Stomach (tissue), 9 donors: ENCODE data around the gene IQSEC1. TPM values are rescaled to one million over a fixed set of nuclear protein-coding genes. Genes with fewer than 3 reads are reported as not detected.

Experiments used
- DNase-seq, 2 donors: peaks; one replicate each; pipeline versions ENCODE4 v3.0.0 to v3.0.0-alpha.2; 2013 to 2019
- H3K27ac ChIP-seq, 5 donors: fragments of 200-600 bp in 4 of 5; sonication (generic) in 4 of 5; one replicate each; pipeline ENCODE4 v1.5.1; 2013 to 2019; ENCODE audit warnings: mild to moderate bottlenecking in 1 of 5, moderate library complexity in 1 of 5
- H3K27me3 ChIP-seq, 3 donors: fragments of 200-600 bp; sonication (generic); one replicate each; pipeline ENCODE4 v1.5.1; 2017 to 2019; ENCODE audit warnings: mixed run types in 1 of 3
- H3K36me3 ChIP-seq, 4 donors: fragments of 200-600 bp; sonication (generic); 1 replicate in 3 of 4; 2 replicates in 1 of 4; pipeline ENCODE4 v1.5.1; 2016 to 2019
- H3K4me1 ChIP-seq, 4 donors: fragments of 200-600 bp; sonication (generic); one replicate each; pipeline ENCODE4 v1.5.1; 2016 to 2019
- H3K4me3 ChIP-seq, 4 donors: fragments of 200-600 bp; sonication (generic) in 3 of 4; one replicate each; pipeline ENCODE4 v1.5.1; 2016 to 2019; ENCODE audit warnings: mild to moderate bottlenecking in 1 of 4
- H3K9me3 ChIP-seq, 4 donors: fragments of 200-600 bp; sonication (generic); one replicate each; pipeline ENCODE4 v1.5.1; 2016 to 2019
- EP300 ChIP-seq: sonication (generic); formaldehyde crosslinking; IDR thresholded peaks from one replicate; pipeline ENCODE4 v1.6.1; 2017; ENCODE audit warnings: antibody characterized with exemption
- POLR2A ChIP-seq, 4 donors: fragments of 450-650 bp; IDR thresholded peaks; one replicate each; pipeline ENCODE4 v1.6.1; 2016; ENCODE audit warnings: antibody characterized with exemption in 4 of 4, control low read depth in 2 of 4, mild to moderate bottlenecking in 1 of 4, moderate library complexity in 1 of 4
- POLR2AphosphoS5 ChIP-seq, 3 donors: sonication (generic); formaldehyde crosslinking; IDR thresholded peaks; one replicate each; pipeline ENCODE4 v1.6.1; 2016; ENCODE audit warnings: antibody characterized with exemption in 3 of 3
- WGBS, 5 donors: extraction: QIAGEN DNeasy Blood & Tissue Kit in 3 of 5; methylation state at CpG; one replicate each; pipeline versions ENCODE4 v1.1.5 to v1.1.7; 2013 to 2018; 5-methylcytosine and 5-hydroxymethylcytosine counted together
- intact Hi-C: fragments of 100-400 bp; cut with DNase I; formaldehyde crosslinking; loops from one replicate; pipeline ENCODE4 v1.15.1; 2023; ENCODE audit warnings: low total_unique reads
- polyA plus RNA-seq, 3 donors: library from polyadenylated mRNA; stranded (reverse); fragments of 200-250 nt; gene quantifications; one replicate each; pipeline ENCODE4 v1.2.3, GENCODE V29; 2013
- total RNA-seq, 5 donors: library from RNA; depleted of rRNA; stranded (reverse); fragments of >200 nt; gene quantifications; one replicate each; pipeline versions ENCODE4 v1.1.0 to v1.2.3, GENCODE V29; 2014 to 2016
- TF ChIP-seq, protein P1 (sequence below), 7 experiments: fragments of 450-650 bp in 4 of 7; fragments of 200-600 bp in 3 of 7; sonication (generic) in 3 of 7; IDR thresholded peaks; one replicate each; pipeline ENCODE4 v1.5.1; 2016 to 2019; ENCODE audit warnings: antibody characterized with exemption in 7 of 7, control low read depth in 2 of 7, mild to moderate bottlenecking in 1 of 7
- donor health status: healthy with polysubstance abuse.
- donor health status: Bipolar disorder and iron deficiency.
- donor health status: healthy.

IQSEC1 gene
- total and polyA plus RNA-seq, 8 donors: 6.7 to 46.9 (median 20.8) TPM

GRCh38 chr3:12997387-12997786 lies 75.8 kb downstream of the IQSEC1 start:
- intact Hi-C loops: no loop called here

DNA sequence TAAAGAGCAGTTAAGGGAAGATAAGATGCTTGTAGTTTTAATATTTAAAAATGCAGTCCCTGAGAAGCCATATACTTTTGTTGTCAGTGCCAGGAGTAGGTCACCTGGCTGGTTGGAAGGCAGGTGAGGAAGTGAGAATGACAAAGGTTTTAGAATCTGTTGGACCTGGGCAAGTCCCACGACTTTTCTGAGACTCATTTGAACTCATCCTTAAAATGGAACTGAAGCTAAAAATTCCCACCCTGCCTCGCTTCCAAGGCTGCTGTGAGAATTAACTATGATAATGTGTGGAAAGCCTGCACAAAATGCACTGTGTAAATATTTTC lies 77.1 kb downstream of the IQSEC1 start:
- intact Hi-C loops: no loop called here
- 25 to 43% (median 35%) methylated on average over 2 of the region's 2 CpGs for WGBS, 5 donors

More at GRCh38 chr3:12997387-12997786, 75.8 kb downstream of the IQSEC1 start:
- Histone ChIP-seq H3K4me3 (no peak overlapping the region), H3K27ac (no peak overlapping the region), H3K36me3 (no peaks in the 10 kb centered on the region), H3K27me3 (no peaks in the 10 kb centered on the region), H3K4me1 (peaks cover 13 to 63% (median 25%) of the 10 kb centered on the region in 4 donors), H3K9me3 (no peaks in the 10 kb centered on the region)
- no peak for DNase-seq
- TF ChIP-seq POLR2A (IDR thresholded peaks at IDR 0.05): no peak
- TF ChIP-seq, protein P1, sequence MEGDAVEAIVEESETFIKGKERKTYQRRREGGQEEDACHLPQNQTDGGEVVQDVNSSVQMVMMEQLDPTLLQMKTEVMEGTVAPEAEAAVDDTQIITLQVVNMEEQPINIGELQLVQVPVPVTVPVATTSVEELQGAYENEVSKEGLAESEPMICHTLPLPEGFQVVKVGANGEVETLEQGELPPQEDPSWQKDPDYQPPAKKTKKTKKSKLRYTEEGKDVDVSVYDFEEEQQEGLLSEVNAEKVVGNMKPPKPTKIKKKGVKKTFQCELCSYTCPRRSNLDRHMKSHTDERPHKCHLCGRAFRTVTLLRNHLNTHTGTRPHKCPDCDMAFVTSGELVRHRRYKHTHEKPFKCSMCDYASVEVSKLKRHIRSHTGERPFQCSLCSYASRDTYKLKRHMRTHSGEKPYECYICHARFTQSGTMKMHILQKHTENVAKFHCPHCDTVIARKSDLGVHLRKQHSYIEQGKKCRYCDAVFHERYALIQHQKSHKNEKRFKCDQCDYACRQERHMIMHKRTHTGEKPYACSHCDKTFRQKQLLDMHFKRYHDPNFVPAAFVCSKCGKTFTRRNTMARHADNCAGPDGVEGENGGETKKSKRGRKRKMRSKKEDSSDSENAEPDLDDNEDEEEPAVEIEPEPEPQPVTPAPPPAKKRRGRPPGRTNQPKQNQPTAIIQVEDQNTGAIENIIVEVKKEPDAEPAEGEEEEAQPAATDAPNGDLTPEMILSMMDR (IDR thresholded peaks at IDR 0.05): no peak
- TF ChIP-seq EP300: no peak
- no peak for TF ChIP-seq POLR2AphosphoS5 (IDR thresholded peaks at IDR 0.05)

GRCh38 chr3:12995389-12996180 lies 77.6 kb downstream of the IQSEC1 start:
- WGBS, 5 donors: 65 to 76% (median 73%) methylated on average over 9 to 10 of the region's 10 CpGs
- intact Hi-C loops: no loop called here
- H3K27ac ChIP-seq: peak overlapping the region; percentile 83 to 92 (median 87)
- H3K4me1 ChIP-seq: peaks cover 13 to 76% (median 34%) of the 10 kb centered on the region in 4 donors
- no peak for DNase-seq
- no peaks in the 10 kb centered on the region for H3K27me3 ChIP-seq
- peak overlapping the region in 2 of 4 donors; percentile 90 to 95 for H3K4me3 ChIP-seq
- H3K9me3 ChIP-seq: no peaks in the 10 kb centered on the region
- H3K36me3 ChIP-seq: no peaks in the 10 kb centered on the region
- TF ChIP-seq EP300 (no peak), POLR2AphosphoS5 (IDR thresholded peaks at IDR 0.05) (no peak), POLR2A (IDR thresholded peaks at IDR 0.05) (no peak)
- TF ChIP-seq, protein P1 (IDR thresholded peaks at IDR 0.05): no peak

More for the DNA sequence above, 77.1 kb downstream of the IQSEC1 start:
- H3K4me3 ChIP-seq: no peak overlapping the region
- DNase-seq: no peak
- H3K36me3 ChIP-seq: no peaks in the 10 kb centered on the region
- H3K27ac ChIP-seq: peak overlapping the region in 3 of 5 donors; percentile 87 to 92 (median 88)
- no peaks in the 10 kb centered on the region for H3K9me3 ChIP-seq
- TF ChIP-seq, protein P1 (IDR thresholded peaks at IDR 0.05): no peak
- H3K4me1 ChIP-seq: peaks cover 13 to 72% (median 32%) of the 10 kb centered on the region in 4 donors
- no peaks in the 10 kb centered on the region for H3K27me3 ChIP-seq

DNA sequence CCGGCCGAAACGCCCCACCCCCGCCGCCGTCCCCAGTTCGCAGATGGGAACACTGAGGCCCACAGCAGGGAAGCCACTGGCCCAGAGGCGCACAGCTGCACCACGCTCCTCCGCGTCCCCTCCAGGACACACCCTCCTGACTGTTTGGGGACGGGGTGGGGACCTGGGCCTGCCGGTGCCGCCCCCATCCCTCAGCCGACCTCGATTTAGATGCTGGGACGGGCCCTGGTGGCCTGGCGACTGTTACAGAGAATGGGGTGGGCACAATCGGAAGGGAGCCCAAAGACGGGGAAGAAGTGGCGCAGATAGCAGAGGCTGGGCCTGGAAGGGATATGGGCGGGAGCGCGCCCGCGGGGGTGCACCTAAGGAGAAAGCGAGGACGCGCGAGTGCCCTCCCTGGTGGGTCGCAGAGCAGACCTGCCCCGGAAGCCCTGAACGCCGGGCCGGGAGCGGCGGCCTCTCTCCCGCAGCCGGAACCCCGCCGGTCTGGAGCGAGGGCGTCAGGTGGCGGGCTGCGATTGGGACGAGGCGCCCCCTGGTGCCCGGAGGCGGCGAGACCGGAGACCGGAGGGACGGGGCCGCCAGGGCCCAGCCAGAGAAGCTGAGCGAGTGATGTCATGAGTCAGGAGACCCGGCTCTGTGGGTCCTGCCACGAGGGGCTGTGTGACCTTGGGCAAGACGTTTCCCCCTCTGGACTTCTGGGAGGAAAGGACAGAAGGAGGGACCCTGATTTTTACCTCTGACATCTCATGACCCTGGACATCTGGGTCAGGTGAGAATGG lies 78.4 kb downstream of the IQSEC1 start:
- DNase-seq: peak; percentile 92 to 96
- Histone ChIP-seq H3K36me3 (no peaks in the 10 kb centered on the region), H3K4me1 (peaks cover 13 to 76% (median 40%) of the 10 kb centered on the region in 4 donors), H3K4me3 (peak overlapping the region; percentile 74 to 95 (median 86)), H3K27me3 (no peaks in the 10 kb centered on the region), H3K27ac (peak overlapping the region; percentile 83 to 92 (median 87)), H3K9me3 (no peaks in the 10 kb centered on the region)
- intact Hi-C loops: no loop called here
- WGBS, 5 donors: 0 to 1% (median 1%) methylated on average over 14 to 58 of the region's 58 CpGs
- TF ChIP-seq, protein P1 (IDR thresholded peaks at IDR 0.05): peak in 5 of 7 experiments; percentile 83 to 96 (median 91)
- peak; percentile 63 to 89 (median 88) for TF ChIP-seq POLR2AphosphoS5 (IDR thresholded peaks at IDR 0.05)
- peak in 2 of 4 donors; percentile 22 to 44 for TF ChIP-seq POLR2A (IDR thresholded peaks at IDR 0.05)
- TF ChIP-seq EP300: no peak
